HG03108 (cell line): Measurements from ENCODE around the gene PEBP1.
A peak's percentile ranks its signal among the peaks of the same experiment; 100 is the strongest.

ENCODE experiments used
- ATAC-seq: cut with Tn5 transposase; IDR thresholded peaks from one replicate; pipeline ENCODE4 v1.9.1; 2021; ENCODE audit warnings: moderate library complexity; ENCODE audit not compliant: unreplicated experiment

Gene PEBP1

DNA sequence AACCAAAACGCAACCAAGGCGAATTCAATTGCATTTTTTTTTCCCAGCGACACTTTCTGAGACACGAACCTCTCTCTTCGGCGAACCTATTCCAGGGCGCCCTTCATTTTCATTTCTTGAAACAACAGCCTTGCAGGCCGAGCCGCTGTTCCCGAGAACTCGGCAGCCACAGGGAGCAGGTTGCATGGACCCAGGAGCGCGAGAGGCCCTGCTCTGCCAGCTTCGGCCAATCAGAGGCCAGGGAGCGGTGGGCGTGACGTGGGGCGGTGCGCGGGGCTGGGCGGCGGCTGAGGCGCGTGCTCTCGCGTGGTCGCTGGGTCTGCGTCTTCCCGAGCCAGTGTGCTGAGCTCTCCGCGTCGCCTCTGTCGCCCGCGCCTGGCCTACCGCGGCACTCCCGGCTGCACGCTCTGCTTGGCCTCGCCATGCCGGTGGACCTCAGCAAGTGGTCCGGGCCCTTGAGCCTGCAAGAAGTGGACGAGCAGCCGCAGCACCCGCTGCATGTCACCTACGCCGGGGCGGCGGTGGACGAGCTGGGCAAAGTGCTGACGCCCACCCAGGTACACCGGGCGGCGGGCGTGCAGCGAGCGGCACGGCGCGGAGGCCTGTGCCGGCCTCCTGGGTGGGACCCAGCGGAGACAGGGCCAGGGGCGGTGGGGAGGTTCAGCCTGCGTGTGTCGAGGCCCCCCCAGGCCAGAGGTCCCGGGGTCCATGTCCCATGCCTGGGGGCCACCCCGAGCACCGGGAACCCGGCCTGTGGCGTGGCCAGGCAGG lies at the start of gene PEBP1:
Gene PEBP1, plus strand, starts transcription at position 337 of the 771 bp plus-strand sequence. Its CDS starts 86 bp downstream, at position 423.
- peak; percentile 98 for ATAC-seq

DNA sequence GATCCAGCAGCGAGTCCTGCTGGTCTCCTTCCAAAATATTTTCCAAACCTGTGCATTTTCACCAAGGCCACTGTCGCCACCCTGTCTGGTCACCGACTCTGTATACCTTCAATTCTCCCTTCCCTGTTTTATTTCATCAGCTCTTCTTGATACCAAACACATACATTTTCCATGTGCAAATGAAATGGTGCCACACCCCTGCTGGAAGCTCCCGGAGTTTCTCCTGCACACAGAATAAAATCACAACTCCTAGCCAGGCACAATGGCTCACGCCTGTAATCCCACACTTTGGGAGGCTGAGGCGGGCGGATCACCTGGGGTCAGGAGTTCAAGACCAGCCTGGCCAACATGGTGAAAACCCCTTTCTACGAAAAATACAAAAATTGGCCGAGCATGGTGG lies 46.1 kb upstream of the PEBP1 start:
- ATAC-seq: no peak

DNA sequence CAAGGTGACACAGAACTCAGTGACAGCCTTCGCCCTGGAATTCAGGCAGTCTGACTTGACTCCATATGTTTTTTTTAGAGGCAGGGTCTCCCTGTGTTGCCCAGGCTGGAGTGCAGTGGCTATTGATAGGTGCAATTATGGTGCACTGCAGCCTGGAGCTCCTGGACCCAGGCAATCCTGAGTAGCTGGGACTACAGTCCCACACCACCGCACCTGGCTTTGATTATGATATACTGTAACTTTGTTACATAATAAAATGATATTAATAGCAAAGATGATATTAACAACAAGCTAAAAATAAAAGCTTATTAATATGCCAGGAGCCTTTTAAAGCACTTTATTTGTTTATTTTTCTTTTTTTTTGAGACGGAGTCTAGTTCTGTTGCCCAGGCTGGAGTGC lies 41.9 kb upstream of the PEBP1 start:
- ATAC-seq: no peak

DNA sequence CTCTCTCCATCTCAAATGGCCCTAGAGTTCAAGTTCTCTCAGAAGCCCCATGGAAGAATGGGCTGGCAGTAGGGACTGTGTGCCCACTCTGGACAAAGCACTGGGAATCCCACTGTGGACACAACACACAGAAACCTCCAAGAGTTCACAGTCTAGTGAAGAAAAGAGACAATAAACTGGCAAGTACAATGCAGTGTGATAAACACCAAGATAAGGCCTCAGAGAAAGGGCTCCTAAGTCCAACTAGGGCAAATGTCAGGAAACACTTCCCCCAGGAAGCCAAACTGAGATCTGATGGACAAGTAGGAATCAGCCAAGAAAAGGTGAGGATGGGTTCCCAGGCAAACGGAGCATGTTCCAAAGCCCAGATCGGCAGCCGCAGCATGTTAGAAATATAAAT lies 37.5 kb upstream of the PEBP1 start:
- no peak for ATAC-seq

DNA sequence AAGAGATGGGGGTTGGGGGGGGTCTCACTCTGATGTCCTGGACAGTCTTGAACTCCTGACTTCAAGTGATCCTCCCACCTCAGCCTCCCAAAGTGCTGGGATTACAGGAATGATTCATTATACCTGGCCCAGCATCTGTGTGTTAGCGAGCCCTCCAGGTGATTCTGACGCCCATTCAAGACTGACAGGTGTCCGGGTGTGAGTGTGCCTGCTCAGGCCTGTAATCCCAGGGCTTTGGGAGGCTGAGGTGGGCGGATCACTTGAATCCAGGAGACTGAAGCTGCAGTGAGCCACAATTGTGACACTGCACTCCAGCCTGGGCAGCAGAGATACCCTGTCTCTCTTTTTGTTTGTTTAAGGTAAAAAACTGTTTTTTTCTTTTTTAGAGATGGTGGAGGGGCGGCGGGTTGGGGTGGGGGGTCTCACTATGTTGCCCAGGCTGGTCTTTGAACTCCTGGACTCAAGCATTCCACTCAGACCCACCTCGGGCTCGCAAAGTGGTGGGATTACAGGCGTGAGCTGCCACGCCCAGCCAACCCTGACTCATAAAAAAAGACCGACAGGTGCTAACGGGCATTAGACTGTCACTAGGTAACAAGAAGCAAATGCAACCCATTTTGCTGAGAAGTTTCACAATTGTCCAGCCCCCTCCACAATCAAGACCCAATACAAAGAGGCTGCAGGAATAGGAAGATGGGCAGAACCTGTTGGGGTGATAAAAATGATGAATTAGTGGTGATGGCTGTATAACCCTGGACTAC lies 36.8 kb upstream of the PEBP1 start:
- ATAC-seq: no peak

DNA sequence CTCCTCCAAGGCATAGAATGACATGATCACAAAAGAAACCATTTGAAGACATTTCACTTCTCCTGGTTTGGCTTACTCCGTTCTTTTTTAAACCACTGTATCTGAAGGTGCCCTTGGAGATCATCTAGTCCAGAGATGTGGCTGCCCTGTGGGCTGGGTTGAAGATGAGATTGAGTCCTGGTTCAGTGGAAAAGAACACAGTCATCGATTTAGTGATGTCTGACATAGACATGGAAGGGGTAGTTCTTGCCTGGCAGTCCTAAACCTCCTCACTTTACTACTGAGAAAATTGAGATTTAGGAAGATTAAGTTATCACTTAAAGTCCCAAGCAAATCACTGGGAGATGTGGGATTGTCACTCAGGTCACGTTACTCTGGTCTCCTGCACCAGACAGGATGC lies 34.9 kb upstream of the PEBP1 start:
- ATAC-seq: no peak

DNA sequence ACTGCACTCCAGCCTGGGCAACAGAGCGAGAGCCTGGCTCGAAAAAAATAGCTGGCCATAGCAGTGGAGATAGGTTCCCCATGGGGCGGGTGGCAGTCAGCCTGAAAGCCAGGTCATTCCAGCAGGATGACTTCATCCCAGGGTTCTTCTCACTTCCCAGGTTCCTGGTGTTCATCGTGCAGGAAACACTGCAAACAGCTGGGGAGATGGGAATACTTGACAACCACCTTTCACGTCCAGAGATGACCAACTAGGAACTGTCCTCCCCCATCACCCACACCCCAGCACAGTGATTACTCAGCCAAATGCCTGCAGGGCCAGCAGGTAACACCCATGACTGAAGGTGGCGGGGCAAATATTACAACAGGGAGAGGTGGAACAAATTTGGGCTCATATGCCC lies 33.9 kb upstream of the PEBP1 start:
- ATAC-seq: no peak

DNA sequence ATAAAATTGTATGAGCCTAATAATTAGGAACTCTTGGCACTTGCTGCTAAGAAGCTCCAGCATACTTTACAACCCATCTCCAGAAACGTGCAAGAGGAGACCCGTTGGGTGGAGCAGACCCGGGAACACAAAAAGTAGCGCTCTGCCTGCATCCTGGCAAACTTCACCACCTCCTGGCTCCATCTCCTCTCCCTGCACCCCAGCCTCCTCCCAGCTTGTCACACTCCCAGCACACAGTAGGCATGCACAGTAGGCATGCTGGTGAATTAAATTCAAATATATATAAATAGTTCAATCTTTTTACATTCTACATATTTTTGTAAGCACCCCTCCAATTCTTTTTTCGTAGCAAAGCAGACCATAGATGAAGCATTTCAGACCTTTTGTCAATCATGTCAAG lies 33.3 kb upstream of the PEBP1 start:
- ATAC-seq: no peak

DNA sequence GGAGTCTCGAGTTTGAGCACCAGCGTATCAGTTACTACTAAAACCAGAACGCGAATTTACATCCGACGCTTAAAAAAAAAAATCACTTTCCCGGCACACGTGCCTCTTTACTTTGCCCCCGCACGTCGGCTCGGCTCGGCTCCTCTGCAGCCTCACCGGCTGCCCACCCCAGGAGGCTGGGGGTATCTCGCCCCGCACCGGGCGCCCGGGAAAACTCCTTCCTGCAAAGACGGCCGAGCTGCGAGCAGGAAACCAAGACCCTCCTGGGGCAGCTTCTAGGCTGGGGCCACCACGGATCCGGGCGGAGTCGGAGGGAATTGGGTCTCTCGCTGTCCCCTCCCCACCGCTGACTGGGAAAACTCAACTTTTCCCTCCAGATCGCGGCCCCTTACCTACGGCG lies 32.7 kb upstream of the PEBP1 start:
- ATAC-seq: no peak

DNA sequence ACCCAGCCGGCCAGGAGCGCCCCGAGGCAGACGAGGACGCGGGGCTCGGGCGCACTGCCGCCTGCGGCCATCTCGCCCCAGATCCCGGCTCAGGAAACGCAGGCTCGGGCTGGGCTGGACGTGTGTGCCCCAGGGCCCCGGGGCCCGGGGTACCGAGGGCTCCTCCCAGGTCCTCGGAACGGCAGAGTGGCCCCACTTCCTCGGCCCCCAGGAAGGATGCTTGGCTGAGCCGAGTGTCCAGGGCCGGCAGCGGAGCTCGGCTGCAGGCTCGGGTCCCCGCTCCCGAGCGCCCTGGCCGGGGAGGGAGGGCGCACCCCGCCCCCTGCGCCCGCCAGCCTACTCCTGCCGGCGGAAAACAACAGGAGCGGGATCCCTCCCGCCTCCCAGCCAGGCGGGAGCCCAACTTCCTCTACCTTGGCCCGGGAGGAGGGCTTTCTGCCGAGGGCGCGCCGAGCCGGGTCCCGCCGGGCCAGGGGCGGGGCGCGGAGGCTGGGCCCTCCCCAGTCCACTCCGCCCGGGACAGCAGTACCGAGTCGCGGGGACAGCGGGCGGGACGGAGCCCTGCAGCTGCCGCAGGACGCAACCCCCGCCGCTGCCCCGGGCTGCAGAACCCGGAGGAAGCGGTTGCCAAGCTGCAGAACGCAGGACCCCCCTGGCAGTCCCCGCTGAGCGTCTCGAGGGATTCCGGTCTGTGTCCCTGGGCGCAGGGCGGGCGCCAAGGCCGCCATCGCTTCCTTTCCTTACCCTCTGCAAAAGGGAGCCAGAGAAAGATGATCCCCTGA lies 32.1 kb upstream of the PEBP1 start, which contains the start of gene VSIG10:
Gene VSIG10, minus strand, starts transcription at position 411 of the 782 bp plus-strand sequence. Its CDS starts 340 bp downstream, at position 71.
- no peak for ATAC-seq

DNA sequence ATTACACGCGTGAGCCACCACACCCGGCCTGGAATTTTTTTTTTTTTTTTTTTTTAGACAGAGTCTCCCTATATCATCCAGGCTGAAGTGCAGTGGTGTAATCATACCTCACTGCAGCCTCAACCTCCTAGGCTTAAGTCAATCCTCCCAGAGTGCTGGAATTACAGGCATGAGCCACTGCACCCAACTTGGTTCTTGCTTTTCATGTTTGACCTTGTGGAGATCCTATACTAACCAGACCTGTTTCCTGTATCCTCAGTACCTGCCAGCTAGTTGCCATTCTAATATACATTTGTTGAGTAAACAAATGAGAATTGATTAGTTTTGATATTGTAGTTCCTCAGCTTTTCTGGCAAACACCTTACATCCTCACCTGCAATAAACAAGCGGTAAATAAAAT lies 28.9 kb upstream of the PEBP1 start:
- ATAC-seq: no peak

DNA sequence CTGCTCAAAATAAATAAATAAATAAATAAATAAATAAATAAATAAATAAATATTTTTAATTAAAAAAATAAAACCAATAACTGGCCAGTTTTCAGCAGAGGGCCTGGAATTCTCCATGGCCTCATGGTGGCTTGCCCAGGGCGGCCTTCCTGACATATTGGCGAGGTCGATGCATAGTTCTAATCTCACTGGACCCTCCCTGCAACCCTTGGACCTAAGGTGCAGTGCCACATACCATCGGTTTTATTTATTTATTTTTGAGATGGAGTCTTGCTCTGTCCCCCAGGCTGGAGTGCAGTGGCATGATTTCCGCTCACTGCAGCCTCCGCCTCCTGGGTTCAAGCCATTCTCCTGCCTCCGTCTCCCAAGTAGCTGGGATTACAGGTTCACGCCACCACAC lies 28.2 kb upstream of the PEBP1 start:
- ATAC-seq: no peak

DNA sequence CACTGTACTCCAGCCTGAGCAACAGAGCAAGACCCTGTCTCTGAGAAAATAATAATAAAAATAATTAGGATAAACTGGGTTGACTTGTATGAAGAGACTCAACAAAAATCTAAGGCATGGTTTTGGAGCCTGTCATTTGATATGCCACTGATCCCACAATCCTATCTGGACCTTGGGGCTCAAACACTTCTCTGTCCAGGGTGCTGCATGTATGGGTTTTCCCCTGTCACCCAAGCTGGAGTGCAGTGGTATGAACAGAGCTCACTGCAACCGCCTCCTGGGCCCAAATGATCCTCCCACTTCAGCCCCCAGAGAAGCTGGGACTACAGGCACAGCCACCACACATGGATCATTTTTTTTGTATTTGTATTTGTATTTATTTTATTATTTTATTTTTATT lies 26.8 kb upstream of the PEBP1 start:
- ATAC-seq: no peak

DNA sequence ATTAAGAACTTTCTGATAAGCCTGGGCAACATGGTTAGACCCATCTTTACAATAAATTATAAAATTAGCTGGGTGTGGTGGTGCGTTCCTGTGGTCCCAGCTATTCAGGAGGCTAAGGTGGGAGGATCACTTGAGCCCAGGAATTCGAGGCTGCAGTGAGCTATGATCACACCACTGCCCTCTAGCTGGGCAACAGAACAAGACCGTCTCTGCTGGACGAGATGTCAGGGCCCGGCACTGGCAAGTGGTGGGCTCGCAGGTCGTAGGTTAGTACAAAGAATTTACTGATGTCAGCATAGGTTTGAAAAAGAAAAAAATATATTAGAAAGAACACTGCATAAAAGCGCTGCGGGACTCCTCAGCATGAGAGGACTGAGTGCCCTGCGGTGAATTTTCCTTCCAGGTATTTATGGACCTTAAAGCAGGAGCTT lies 16.5 kb upstream of the PEBP1 start:
- no peak for ATAC-seq

DNA sequence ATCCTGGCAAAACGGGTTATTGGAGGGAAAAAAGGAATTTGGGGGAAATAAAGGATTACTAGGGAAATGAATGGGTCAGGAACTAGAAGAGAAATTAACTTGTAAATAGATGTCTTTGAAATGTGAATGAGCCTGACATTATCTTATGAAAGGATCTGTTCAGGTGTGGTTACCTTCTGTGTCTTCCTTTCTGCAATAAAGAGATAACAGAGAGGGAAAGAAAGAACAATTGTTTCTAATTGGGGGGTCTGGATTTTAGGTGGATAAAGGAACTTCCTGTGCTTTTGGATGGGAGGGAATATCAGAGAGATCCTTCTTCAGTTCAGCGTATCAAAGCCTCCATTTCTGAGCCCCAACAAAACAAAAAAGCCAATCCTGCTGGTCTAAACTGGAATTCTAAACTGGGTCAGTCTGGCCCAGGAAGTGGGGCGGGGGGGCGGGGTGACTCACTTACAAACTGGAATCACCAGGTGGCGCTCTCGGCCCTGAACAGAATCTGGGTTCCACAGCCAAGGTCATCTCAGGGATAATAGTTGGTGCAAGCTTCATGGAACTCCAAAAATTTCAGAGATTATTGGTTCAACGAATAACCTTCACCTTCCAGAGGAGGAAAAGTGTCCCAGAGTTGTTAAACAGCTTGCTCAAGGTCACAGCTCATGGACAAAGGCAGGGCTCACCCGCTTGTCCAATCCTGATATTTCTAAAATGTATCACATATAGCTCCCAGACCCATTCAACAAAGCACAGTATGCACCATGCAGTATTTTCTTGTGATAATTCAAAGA lies 15.2 kb upstream of the PEBP1 start:
- peak; percentile 50 for ATAC-seq

DNA sequence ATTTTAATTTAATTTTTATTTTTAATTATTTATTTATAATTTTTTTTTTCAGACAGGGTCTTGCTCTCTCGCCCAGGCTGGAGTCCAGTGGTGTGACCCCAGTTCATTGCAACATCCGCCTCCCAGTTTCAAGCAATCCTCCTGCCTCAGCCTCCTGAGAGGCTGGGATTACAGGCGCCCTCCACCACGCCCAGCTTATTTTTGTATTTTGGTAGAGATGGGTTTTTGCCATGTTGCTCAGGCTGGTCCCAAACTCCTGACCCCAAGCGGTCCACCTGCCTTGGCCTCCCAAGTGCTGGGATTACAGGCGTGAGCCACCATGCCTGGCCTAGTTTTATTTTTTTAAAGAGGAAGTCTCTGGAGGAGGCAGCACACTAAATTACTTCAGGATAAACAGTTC lies 13.7 kb upstream of the PEBP1 start:
- no peak for ATAC-seq

DNA sequence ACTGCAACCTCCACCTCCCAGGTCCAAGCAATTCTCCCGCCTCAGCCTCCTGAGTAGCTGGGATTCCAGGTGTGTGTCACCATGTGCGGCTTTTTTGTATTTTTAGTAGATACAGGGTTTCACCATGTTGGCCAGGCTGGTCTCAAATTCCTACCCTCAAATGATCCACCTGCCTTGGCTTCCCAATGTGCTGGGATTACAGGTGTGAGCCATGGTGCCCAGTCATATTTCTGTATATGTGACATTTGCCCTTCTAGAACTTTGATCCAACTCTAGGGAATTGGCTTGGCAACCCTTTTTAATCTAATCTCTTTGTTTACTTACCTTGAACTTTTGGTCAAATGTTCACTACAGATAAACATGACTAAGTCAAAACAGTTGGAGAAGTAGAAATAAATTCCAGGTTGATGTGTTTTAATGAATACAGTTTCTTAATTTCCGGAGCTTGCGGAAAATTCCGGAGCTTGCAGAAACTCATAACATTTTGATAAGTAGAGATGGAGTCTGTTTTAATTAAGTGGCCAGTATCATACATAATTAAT lies 11.5 kb upstream of the PEBP1 start:
- ATAC-seq: no peak

DNA sequence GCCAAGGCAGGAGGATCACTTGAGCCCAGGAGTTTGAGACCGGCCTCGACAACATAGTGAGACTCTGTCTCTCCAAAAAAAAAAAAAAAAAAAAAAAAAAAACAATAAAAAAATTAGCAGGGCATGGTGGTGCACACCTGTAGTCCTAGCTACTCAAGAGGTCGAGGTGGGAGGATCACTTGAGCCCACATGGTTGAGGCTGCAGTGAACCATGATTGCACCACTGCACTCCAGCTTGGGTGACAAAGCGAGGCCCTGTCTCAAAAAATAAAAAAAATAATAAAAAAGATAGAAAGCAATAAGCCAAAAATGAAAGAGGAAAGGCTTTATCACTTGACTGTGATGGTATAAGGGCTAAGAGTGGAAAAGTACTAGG lies 10.2 kb upstream of the PEBP1 start:
- ATAC-seq: no peak

DNA sequence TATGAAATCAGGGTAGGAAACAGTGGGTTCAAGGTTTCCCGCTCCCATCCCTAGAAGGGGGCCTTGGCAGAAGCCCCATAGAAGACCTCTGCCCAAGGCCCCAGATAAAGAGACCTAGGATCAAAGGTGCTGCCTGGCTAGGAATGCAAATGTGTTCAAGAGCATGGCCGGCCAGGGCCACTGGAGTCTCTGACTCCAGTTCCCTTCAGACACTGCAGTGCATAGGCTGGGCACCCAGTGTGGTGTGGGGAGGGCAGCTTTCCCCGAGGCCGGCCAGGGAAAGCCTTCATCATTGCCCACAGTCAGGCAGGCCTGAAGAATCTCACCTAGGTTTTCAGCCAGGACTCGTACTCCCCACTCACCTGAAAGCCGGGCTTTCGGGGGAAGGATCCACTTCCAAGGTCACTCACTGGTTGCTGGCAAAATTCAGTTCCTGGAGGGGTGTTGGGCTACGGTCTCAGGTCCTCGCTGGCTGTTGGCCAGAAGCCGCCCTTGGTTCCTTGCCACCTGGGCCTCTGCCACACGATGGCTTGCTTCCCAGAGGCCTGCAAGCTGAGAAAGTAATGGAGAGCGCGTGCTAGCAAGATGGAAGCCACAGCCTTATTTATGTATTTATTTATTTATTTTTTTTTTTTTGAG lies 9.7 kb upstream of the PEBP1 start:
- no peak for ATAC-seq

DNA sequence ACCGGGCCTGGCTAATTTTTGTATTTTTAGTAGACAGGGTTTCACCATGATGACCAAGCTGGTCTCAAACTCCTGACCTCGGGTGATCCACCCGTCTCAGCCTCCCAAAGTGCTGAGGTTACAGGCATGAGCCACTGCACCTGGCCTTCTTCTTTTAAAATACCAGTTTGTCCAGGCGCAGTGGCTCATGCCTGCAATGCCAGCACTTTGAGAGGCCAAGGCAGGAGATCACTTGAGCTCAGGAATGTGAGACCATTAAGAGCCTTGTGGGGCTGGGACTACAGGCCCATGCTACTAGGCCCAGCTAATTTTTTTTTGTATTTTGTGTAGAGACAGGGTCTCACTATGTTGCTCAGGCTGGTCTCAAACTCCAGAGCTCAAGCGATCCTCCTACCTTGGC lies 8.1 kb upstream of the PEBP1 start:
- ATAC-seq: no peak
